ENCODE results near the gene RBL1.
A peak's percentile ranks its signal among the peaks of the same experiment; 100 is the strongest.
"Not testable (repeated sequence)": the region's sequence is repeated elsewhere in the genome, so short reads cannot be mapped to it uniquely, and the experiment has no call there.

Gene RBL1

DNA sequence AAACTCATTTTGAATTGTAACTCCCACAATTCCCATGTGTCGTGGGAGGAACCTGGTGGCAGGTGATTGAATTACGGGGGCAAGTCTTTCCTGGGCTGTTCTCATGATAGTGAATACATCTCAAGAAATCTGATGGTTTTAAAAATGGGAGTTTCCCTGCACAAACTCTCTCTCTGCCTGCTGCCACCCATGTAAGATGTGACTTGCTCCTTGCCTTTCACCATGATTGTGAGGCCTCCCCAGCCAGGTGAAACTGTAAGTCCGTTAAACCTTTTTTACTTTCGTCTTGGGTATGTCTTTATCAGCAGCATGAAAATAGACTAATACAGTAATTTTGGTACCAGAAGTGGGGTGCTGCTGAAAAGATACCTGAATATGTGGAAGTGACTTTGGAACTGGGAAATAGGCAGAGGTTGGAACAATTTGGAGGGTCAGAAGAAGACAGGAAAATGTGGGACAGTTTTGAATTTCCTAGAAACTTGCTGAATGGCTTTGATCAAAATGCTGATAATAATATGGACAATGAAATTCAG, 102.9 kb downstream of the RBL1 start:
- no peak for DNase-seq (ENCODE audit: low read depth, low spot score)

DNA sequence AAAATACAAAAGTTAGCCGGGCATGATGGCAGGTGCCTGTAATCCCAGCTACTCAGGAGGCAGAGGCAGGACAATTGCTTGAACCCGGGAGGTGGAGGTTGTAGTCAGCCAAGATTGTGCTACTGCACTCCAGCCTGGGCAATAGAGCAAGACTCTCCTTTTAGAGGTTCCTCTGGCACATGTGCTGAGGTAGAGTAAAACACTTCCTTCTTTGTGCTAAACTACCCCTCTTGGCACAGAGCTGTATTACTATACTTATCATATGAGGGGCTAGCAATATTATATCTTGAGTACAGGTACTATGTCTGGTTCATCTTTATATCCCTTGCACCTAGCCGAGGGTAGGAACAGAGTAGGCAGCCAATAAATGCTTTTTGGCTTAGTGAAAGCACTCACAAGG, 104.1 kb downstream of the RBL1 start:
- DNase-seq (ENCODE audit: low read depth, low spot score): no peak

DNA sequence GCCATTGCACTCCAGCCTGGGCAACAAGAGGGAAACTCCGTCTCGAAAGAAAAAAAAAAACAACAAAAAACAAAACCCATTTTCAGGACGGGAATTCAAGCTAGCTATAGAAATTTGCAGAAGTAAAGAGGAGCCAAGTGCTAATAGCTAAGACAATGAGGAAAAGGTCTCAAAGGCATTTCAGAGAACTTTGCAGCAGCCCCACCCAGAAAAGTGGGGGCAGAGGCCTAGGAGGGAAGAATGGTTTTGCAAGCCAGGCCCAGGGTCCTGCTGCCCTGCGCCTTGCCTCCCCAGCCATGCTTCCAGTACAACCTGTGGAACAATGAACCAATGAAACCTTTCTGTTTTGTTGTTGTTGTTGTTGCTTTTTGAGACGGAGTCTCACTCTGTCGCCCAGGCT, 106.0 kb downstream of the RBL1 start:
- DNase-seq (ENCODE audit: low read depth, low spot score): no peak

DNA sequence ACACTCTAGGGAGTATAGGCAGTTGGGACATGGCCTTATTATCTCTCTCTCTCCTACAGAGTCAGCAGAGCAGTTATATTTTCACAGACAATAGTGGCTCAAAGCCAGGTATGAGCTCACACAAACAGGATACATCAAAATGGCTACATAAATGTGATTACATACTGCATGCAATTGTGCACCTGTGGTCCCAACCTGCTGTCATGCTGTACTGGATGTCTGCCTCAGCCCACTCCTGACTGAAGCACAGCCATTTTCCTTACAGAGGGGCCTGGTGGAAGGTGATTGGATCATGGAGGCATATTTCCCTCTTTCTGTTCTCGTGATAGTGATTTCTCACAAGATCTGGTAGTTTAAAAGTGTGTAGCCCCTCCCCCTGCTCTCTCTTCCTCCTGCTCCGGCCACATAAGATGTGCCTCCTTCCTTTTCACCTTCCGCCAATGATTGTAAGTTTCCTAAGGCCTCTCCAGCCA, 107.3 kb downstream of the RBL1 start:
- DNase-seq (ENCODE audit: low read depth, low spot score): no peak

DNA sequence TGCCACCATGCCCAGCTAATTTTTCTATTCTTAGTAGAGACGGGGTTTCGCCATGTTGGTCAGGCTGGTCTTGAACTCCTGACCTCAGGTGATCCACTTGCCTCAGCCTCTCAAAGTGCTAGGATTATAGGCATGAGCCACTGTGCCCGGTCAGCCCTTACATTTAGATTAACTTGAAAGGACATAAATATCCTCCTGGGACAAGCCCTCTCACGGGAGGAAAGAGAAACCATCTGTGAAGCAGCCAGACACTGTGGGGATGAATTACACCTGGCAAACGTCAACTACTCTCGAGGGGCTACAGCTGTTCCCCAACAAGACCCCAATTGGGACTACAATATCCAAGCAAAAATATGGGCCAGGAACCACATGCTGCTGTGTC, 111.5 kb downstream of the RBL1 start:
- DNase-seq (ENCODE audit: low read depth, low spot score): no peak

DNA sequence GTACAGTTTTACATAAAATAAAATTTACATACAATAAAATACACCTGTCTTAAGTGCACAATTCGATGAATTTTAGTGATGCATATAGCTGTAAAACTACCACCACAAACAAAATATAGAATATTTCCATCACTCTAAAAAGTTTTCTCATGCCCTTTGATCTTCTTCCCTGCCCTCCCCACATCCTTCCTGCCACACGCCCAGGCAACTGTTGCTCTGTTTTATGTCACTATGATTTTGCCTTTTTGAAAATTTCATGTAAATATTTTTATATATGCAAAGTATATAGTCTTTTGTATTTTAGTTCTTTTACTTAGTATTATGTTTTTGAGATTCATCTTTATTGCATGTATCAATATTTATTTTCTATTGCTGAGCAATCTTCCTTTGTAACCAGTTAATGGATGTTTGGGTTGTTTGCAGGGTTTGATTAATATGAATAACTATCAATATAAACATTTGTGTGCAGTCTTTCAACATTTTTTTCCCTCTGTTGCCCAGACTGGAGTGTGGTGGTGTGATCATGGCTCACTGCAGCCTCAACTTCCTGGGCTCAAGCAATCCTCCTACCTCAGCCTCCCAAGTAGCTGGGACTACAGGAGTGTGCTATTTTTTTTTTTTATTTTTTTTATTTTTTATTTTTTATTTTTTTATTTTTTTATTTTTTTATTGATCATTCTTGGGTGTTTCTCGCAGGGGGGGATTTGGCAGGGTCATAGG, 120.5 kb downstream of the RBL1 start:
- DNase-seq (ENCODE audit: low read depth, low spot score): no peak

DNA sequence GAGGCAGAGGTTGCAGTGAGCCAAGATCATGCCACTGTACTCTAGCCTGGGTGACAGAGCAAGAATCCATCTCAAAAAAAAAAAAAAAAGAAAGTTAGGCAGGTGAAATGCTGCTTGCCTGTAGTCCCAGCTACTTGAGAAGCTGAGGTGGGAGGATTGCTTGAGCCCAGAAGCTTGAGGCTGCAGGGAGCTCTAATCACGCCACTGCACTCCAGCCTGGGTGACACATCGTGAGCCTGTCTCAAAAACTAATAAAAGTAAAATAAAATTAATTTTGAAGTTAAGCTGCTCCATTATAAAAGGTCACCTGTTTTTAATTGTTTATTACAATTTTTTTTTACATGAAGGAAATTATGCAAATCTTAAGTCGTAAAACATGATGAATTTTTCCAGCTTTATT, 121.1 kb downstream of the RBL1 start:
- DNase-seq (ENCODE audit: low read depth, low spot score): no peak

DNA sequence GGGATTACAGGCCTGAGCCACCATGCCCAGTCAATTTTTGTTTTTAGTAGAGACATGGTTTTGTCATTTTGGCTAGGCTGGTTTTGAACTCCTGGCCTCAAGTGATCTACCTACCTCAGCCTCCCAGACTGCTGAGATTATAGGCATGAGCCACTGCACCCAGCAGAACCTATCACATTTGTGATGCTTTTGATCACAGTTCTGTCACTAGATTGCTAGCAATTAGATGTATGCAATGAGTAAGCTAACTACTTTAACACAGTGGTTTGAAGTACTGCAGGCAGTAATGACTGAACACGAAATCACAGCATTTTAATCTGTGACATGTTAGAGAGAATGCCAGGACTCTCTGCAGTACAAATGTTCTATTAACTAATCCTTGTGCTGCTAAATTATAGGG, 124.7 kb downstream of the RBL1 start:
- no peak for DNase-seq (ENCODE audit: low read depth, low spot score)

DNA sequence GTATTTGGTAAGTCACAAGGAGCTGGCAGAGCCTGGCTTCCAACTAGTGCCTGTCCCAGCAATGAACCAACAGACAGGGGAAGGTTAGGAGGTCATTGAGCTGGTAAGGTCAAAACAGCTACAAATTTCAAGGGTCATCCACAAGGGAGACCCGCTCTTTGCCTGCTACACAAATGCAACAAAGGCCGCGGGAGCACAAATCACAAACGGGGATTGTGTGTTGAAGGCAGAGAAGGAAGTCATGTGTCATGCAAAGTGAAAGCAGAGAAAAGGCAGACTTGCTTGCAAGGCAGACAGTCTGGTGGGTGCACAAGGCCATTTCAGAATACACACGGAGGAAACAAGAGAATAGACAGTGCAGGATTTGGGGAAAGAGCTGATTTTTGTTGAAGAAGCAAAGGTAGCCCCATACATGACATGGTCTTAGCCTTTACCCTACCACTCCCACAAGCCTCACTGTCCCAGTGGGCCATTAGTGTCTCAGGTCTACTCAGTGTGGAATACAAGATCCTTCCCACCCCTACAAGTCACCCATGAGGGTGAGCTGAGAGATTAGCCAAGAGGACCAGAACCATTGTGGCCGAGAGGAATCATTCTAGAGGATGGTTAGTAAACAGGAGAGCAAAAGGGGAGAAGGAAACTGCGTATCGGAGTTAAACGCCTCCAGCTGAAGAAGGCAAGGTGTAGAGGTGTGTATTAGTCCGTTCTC, 126.2 kb downstream of the RBL1 start:
- DNase-seq (ENCODE audit: low read depth, low spot score): no peak

DNA sequence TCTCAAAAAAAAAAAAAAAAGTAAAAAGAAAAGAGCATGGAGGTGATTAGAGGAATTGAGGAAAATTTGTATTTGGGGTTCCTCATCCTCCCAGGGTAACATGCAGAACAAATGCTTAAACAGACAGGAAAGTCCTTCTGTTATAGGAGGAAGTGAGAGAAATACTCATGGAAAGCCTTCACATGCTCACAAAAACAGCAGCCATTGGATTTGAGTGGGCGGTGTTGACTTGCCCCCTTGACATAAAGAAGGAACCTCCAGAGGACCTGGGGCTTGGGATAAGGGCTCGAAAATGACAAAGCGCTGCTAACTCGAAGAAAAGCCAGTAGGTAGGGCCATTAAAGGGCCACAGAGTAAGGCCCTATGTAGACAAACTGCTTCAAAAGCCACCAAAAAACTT, 126.7 kb downstream of the RBL1 start:
- DNase-seq (ENCODE audit: low read depth, low spot score): no peak

- no peak for DNase-seq (ENCODE audit: low read depth, low spot score)
These were observed 128.2 kb downstream of the RBL1 start for GRCh38 chr20:36967636-36968035.

DNA sequence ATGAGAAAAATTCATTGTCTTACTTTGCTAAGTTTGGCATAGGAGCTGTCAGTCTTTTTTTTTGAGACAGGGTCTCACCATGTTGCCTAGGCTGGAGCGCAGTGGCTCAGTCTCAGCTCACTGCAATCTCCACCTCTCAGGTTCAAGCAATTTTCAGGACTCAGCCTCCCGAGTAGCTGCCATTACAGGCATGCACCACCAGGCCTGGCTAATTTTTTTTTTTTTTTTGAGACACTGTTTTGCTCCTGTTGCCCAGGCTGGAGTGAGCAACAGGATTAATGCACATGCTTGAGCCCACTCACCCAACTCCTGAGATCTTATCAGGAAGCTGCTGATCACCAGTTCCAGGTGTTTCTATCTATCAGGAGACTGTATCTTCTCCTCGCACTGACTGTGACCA, 128.8 kb downstream of the RBL1 start:
- DNase-seq (ENCODE audit: low read depth, low spot score): not testable (repeated sequence)

GRCh38 chr20:36962354-36962941, 133.3 kb downstream of the RBL1 start:
- DNase-seq (ENCODE audit: low read depth, low spot score): not testable (repeated sequence)

DNA sequence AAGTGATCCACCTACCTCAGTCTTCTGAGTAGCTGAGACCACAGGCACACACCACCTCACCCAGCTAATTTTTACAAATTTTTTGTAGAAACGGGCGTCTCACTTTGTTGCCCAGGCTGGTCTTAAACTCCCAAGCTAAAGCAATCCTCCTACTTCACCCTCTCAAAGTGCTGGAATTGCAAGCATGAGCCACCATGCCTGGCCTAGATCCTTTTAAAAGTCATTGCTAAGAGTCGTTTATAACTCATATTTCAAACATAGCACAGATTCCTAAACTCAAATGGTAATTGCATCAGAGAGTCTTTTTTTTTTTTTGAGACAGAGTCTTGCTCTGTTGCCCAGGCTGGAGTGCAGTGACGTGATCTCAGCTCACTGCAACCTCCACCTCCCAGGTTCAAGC, 136.6 kb downstream of the RBL1 start:
- no peak for DNase-seq (ENCODE audit: low read depth, low spot score)

- no peak for DNase-seq (ENCODE audit: low read depth, low spot score)
These were observed 137.7 kb downstream of the RBL1 start for GRCh38 chr20:36957875-36958667.

GRCh38 chr20:36956674-36957073, 139.1 kb downstream of the RBL1 start:
- no peak for DNase-seq (ENCODE audit: low read depth, low spot score)

DNA sequence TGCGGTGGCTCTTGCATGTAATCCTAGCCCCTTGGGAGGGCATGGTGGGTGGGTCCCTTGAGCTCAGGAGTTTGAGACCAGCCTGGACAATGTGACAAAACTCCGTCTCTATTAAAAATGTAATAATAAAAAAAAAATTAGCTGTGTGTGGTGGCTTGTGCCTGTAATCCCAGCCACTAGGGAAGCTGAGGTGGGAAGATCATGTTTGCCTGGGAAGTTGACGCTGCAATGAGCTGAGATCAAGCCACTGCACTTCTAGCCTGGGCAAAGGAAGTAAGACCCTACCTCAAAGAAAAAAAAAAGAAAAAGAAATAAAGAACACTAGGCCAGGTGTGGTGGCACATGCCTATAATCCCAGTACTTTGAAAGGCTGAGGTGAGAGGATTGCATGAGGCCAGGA, 139.8 kb downstream of the RBL1 start:
- no peak for DNase-seq (ENCODE audit: low read depth, low spot score)

- no peak for DNase-seq (ENCODE audit: low read depth, low spot score)
These were observed 143.6 kb downstream of the RBL1 start for GRCh38 chr20:36951979-36952738.

GRCh38 chr20:36951198-36951978, 144.4 kb downstream of the RBL1 start, which contains the start of gene SAMHD1:
SAMHD1 (minus strand) TSS chr20:36951708; CDS start chr20:36951643, 65 bp downstream.
- DNase-seq (ENCODE audit: low read depth, low spot score): peak; percentile 65
